HUDEP-2 (cell line): Measurements from ENCODE around the gene MYT1.
"Not testable (repeated sequence)": the region's sequence is repeated elsewhere in the genome, so short reads cannot be mapped to it uniquely, and the experiment has no call there.

Experiments
- DNase-seq, 76 experiments: peaks; one replicate each; lab custom pipeline; 2025; ENCODE audit not compliant: unreplicated experiment in 76 of 76; lab: John Stamatoyannopoulos, UW

The MYT1 gene

GRCh38 chr20:64258071-64258823 lies 94.0 kb downstream of the MYT1 start:
- no peak for DNase-seq

GRCh38 chr20:64260239-64260638 lies 96.0 kb downstream of the MYT1 start:
- DNase-seq, result no peak

- DNase-seq, result no peak
Observed at GRCh38 chr20:64261138-64261537, 96.9 kb downstream of the MYT1 start.

GRCh38 chr20:64264091-64264490 lies 99.8 kb downstream of the MYT1 start:
- DNase-seq, result no peak

GRCh38 chr20:64265201-64265600 lies 100.9 kb downstream of the MYT1 start:
- no peak for DNase-seq

- no peak for DNase-seq
Observed at GRCh38 chr20:64266988-64267387, 102.7 kb downstream of the MYT1 start.

- no peak for DNase-seq
Observed at GRCh38 chr20:64268174-64268573, 103.9 kb downstream of the MYT1 start.

GRCh38 chr20:64269604-64270411 lies 105.6 kb downstream of the MYT1 start:
- no peak for DNase-seq

GRCh38 chr20:64271636-64272035 lies 107.4 kb downstream of the MYT1 start:
- DNase-seq, result no peak

- DNase-seq, result no peak
Observed at GRCh38 chr20:64273109-64273508, 108.9 kb downstream of the MYT1 start.

GRCh38 chr20:64276817-64277216 lies 112.6 kb downstream of the MYT1 start:
- no peak for DNase-seq

- DNase-seq, result no peak
Observed at GRCh38 chr20:64277571-64278316, 113.5 kb downstream of the MYT1 start.

GRCh38 chr20:64278317-64278681 lies 114.0 kb downstream of the MYT1 start:
- no peak for DNase-seq

GRCh38 chr20:64279826-64280459 lies 115.7 kb downstream of the MYT1 start:
- no peak for DNase-seq

GRCh38 chr20:64280460-64280843 lies 116.2 kb downstream of the MYT1 start:
- DNase-seq, result no peak

GRCh38 chr20:64283646-64284045 lies 119.4 kb downstream of the MYT1 start:
- DNase-seq, result no peak

- peak in 74 of 76 experiments; percentile 9 to 96 (median 85) for DNase-seq
Observed at GRCh38 chr20:64285579-64286446, 121.6 kb downstream of the MYT1 start.

GRCh38 chr20:64286447-64287263 lies 122.4 kb downstream of the MYT1 start:
- peak in 1 of 76 experiments; percentile 9 for DNase-seq

- not testable (repeated sequence) for DNase-seq
Observed at GRCh38 chr20:64287264-64287590, 123.0 kb downstream of the MYT1 start.
